ENCODE measurements around the gene ENOX1. TPM values are rescaled to one million over a fixed set of nuclear protein-coding genes. Genes with fewer than 3 reads are reported as not detected.

Gene ENOX1
- total and polyA plus RNA-seq, 2 of the 8 experiments (the other 6 are each of a cell fraction or from before 2014, with no cell fraction given) = 0.23 to 0.37 TPM

DNA sequence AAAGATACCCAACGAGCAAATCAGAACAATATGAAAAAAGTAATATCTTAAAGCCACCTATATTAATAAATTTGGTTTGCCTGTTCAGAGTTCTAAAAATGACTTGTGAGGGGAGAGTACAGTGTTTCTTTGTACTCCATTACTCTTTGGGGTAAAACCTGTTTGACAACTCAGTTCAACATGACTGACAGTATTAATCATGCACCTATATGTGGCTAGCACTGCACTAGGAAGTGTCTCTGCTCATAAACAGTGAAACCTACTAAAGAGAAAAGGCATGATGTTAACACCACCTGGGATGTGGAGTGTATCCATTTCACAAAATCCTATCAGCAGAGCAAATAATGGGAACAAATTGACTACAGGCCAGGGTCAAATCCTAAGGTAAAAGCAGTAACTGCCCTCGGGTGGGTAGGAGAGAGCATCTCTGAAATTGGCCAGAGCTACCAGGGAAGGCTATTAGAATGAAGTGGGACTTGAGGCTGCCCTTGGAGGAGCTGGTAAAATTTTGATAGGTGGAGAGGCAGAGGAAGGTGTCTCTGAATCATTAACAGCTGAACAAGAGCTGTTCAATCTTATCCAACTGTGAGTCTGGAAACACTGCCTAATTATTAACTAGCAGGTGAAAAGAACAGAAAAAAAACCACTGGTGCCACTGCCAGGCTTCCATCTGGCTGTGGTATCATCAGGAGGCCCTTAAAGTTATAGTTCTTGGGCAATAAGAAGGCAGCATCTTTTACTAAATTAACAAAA, 398.3 kb downstream of the ENOX1 start:
- Histone ChIP-seq H3K27ac (ENCODE audit: low read depth, low read length) (no peak overlapping the region), H3K9ac (replicated peaks in 1 of 4; ENCODE audit: extremely low read depth in 1 of 4, low read depth in 3 of 4, low read length in 3 of 4) (no peak overlapping the region), H2AFZ (ENCODE audit: low read length) (no peak overlapping the region), H2BK15ac (ENCODE audit: low read length) (no peak overlapping the region), H3K79me1 (ENCODE audit: low read depth, low read length) (no peaks in the 10 kb centered on the region), H2AK5ac (ENCODE audit: low read depth, low read length) (no peak overlapping the region), H4K5ac (ENCODE audit: insufficient read length, low read depth, low read length) (no peak overlapping the region), H3K56ac (replicated peaks; ENCODE audit: insufficient read length, low read depth, low read length) (no peak overlapping the region), H3K9me3 (ENCODE audit: insufficient read depth in 2 of 2, low read depth in 1 of 2, low read length in 1 of 2) (no peaks in the 10 kb centered on the region), H4K20me1 (replicated peaks in 1 of 2; ENCODE audit: control insufficient read depth in 1 of 2, insufficient read depth in 2 of 2, low read length in 2 of 2) (no peaks in the 10 kb centered on the region), H2BK20ac (ENCODE audit: low read length) (no peak overlapping the region), H3K4me1 (replicated peaks in 1 of 4; ENCODE audit: control insufficient read depth in 3 of 4, insufficient read depth in 4 of 4, low read length in 3 of 4) (peaks cover 0 to 8% (median 5%) of the 10 kb centered on the region in 4 experiments; a peak in 3 of 7 replicates), H3K4me3 (ENCODE audit: extremely low read depth in 1 of 4, insufficient read depth in 2 of 4, low read depth in 3 of 4, low read length in 4 of 4) (no peak overlapping the region), H3K79me2 (ENCODE audit: control insufficient read depth in 1 of 2, insufficient read depth in 2 of 2, low read length in 2 of 2) (no peaks in the 10 kb centered on the region), H3K18ac (ENCODE audit: extremely low read depth, low read length) (no peak overlapping the region), H2BK5ac (ENCODE audit: low read depth, low read length) (no peak overlapping the region), H3K4ac (replicated peaks; ENCODE audit: insufficient read length, low read depth, low read length) (no peak overlapping the region), H3K23ac (ENCODE audit: insufficient read length) (no peak overlapping the region), H3K23me2 (ENCODE audit: low read depth, low read length) (no peaks in the 10 kb centered on the region; the same call in 1 of the 2 replicates), H3K4me2 (ENCODE audit: insufficient read depth in 1 of 2, low read depth in 2 of 2, low read length in 2 of 2) (no peak overlapping the region), H4K91ac (replicated peaks; ENCODE audit: insufficient read length, low read length) (no peak overlapping the region), H3K14ac (ENCODE audit: insufficient read length) (no peak overlapping the region), H4K8ac (ENCODE audit: extremely low read depth, insufficient read depth, low read length) (no peak overlapping the region), H2BK12ac (ENCODE audit: low read depth, low read length) (no peak overlapping the region), H3K36me3 (ENCODE audit: control insufficient read depth in 2 of 4, insufficient read depth in 4 of 4, low read length in 3 of 4) (no peaks in the 10 kb centered on the region), H3K27me3 (replicated peaks in 1 of 4; ENCODE audit: control insufficient read depth in 3 of 4, extremely low read depth in 1 of 4, insufficient read depth in 3 of 4, low read length in 3 of 4) (no peaks in the 10 kb centered on the region), H2BK120ac (replicated peaks; ENCODE audit: low read depth, low read length) (no peak overlapping the region)
- POLR2A ChIA-PET (ENCODE audit: partially characterized antibody) = no interaction called here
- FAIRE-seq = no peak
- WGBS, 2 experiments (ENCODE audit: extremely low coverage in 1 of 2, insufficient coverage in 1 of 2, insufficient read length in 1 of 2, insufficient replicate concordance in 2 of 2, low coverage in 1 of 2, low lambda C conversion rate in 2 of 2, missing lambda C conversion rate in 1 of 2) = 49% methylated on average over 2 of the region's 2 CpGs; no CpG with 5 or more reads in 1 of the 2 experiments
- no peak for DNase-seq (ENCODE audit: low read depth in 1 of 2, low spot score in 2 of 2)
- CTCF ChIA-PET (ENCODE audit: partially characterized antibody) = no interaction called here
- no peak for TF ChIP-seq GTF2F1 (IDR thresholded peaks at IDR 0.05; ENCODE audit: borderline replicate concordance, low read depth, low read length)
- no peak for TF ChIP-seq CEBPB (IDR thresholded peaks at IDR 0.05; ENCODE audit: low read depth, low read length)
- TF ChIP-seq POLR2AphosphoS5 (IDR thresholded peaks at IDR 0.05; ENCODE audit: low read depth, low read length) = no peak
- TF ChIP-seq BCL11A (IDR thresholded peaks at IDR 0.05; ENCODE audit: low read depth in 2 of 2, low read length in 2 of 2) = no peak
- TF ChIP-seq JUN (IDR thresholded peaks at IDR 0.05; ENCODE audit: low read depth, low read length) = no peak
- TF ChIP-seq, protein P1, sequence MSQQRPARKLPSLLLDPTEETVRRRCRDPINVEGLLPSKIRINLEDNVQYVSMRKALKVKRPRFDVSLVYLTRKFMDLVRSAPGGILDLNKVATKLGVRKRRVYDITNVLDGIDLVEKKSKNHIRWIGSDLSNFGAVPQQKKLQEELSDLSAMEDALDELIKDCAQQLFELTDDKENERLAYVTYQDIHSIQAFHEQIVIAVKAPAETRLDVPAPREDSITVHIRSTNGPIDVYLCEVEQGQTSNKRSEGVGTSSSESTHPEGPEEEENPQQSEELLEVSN (IDR thresholded peaks at IDR 0.05) = no peak

Data from H1 (cell line).